ENCODE results near the gene PTPN11.

The PTPN11 gene

GRCh38 chr12:112419297-112420133, 768 bp downstream of the PTPN11 start:
- no peak for TF ChIP-seq CTCF (IDR thresholded peaks at IDR 0.05)
- DNase-seq, result peak; percentile 51
- Mint-ChIP-seq H3K27ac (peak overlapping the region; percentile 95), H3K4me3 (peak overlapping the region; percentile 94), H3K27me3 (ENCODE audit: low read depth, poor library complexity) (peaks cover 4% of the 10 kb centered on the region), H3K36me3 (ENCODE audit: low read depth) (no peaks in the 10 kb centered on the region), H3K9me3 (no peaks in the 10 kb centered on the region), H3K4me1 (peaks cover 39% of the 10 kb centered on the region)

- TF ChIP-seq CTCF (IDR thresholded peaks at IDR 0.05), result no peak
- Mint-ChIP-seq H3K27me3 (ENCODE audit: low read depth, poor library complexity) (no peaks in the 10 kb centered on the region), H3K36me3 (ENCODE audit: low read depth) (no peaks in the 10 kb centered on the region), H3K9me3 (no peaks in the 10 kb centered on the region), H3K4me3 (peak overlapping the region; percentile 94), H3K27ac (peak overlapping the region; percentile 15), H3K4me1 (peaks cover 39% of the 10 kb centered on the region)
- DNase-seq, result no peak
Observed at GRCh38 chr12:112420740-112421139, 2.0 kb downstream of the PTPN11 start.

- Mint-ChIP-seq H3K27ac (no peak overlapping the region), H3K4me1 (peaks cover 39% of the 10 kb centered on the region)
- TF ChIP-seq CTCF (IDR thresholded peaks at IDR 0.05), result no peak
Observed at GRCh38 chr12:112421363-112421762, 2.6 kb downstream of the PTPN11 start.

GRCh38 chr12:112422531-112422930, 3.8 kb downstream of the PTPN11 start:
- no peak for TF ChIP-seq CTCF (IDR thresholded peaks at IDR 0.05)
- Mint-ChIP-seq H3K27ac (peak overlapping the region; percentile 67), H3K36me3 (ENCODE audit: low read depth) (peaks cover 6% of the 10 kb centered on the region), H3K9me3 (no peaks in the 10 kb centered on the region), H3K27me3 (ENCODE audit: low read depth, poor library complexity) (no peaks in the 10 kb centered on the region), H3K4me3 (peak overlapping the region; percentile 18), H3K4me1 (peaks cover 39% of the 10 kb centered on the region)
- no peak for DNase-seq

More at GRCh38 chr12:112421363-112421762, 2.6 kb downstream of the PTPN11 start:
- Mint-ChIP-seq H3K36me3 (ENCODE audit: low read depth) (peaks cover 2% of the 10 kb centered on the region), H3K27me3 (ENCODE audit: low read depth, poor library complexity) (no peaks in the 10 kb centered on the region), H3K9me3 (no peaks in the 10 kb centered on the region), H3K4me3 (peak overlapping the region; percentile 94)
- no peak for DNase-seq

GRCh38 chr12:112424126-112424525, 5.4 kb downstream of the PTPN11 start:
- no peak for TF ChIP-seq CTCF (IDR thresholded peaks at IDR 0.05)
- H3K4me1 Mint-ChIP-seq, result peaks cover 35% of the 10 kb centered on the region
- H3K27me3 Mint-ChIP-seq (ENCODE audit: low read depth, poor library complexity), result no peaks in the 10 kb centered on the region
- H3K9me3 Mint-ChIP-seq, result no peaks in the 10 kb centered on the region
- DNase-seq, result no peak
- H3K36me3 Mint-ChIP-seq (ENCODE audit: low read depth), result peaks cover 14% of the 10 kb centered on the region
- no peak overlapping the region for H3K4me3 Mint-ChIP-seq
- peak overlapping the region; percentile 84 for H3K27ac Mint-ChIP-seq
